ENCODE results near the gene ZNF469. TPM values are rescaled to one million over a fixed set of nuclear protein-coding genes. Genes with fewer than 3 reads are reported as not detected.

The ZNF469 gene
- total RNA-seq, 3 donors from 2014 or later (not counting 1 experiment from before 2014, with no cell fraction given) = 4.5 to 5.8 (median 4.9) TPM

DNA sequence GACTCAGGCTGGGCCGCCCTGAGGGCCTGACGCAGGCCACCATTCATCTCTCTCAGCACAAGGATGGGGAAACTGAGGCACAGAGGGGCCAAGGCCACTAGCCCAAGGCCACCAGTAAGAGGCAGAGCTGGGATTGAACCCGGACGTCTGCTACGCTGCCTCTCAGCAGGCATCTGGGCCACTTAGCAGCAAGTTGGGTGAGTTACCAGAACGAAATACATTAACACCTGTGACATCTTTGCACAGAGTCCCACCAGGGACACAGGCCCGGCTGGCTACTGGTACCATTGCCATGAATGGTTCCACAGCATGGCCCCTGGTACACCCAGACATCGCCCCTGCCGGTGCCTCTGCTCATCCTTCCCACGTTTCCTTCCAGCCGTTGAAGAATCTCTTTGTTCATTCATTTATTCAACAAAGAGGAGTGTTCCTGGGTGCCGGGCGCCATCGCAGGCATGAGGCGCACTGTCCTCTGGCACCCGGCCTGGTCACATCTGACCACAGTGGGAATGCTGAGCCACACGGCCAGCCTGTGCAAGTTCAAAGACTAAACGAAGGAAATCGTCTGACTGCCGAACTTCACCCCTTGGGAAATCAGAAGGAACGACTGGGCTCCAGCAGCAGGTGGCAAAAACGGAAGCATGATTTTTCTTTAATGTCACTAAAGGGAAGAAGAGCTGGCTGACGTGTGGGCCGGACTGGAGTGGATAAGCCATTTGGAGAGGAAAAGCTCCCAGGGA lies 7.4 kb upstream of the ZNF469 start:
- no peak overlapping the region for H3K4me3 Mint-ChIP-seq
- H3K4me3 ChIP-seq (ENCODE audit: low read length) = no peak overlapping the region
- TF ChIP-seq, protein P1, sequence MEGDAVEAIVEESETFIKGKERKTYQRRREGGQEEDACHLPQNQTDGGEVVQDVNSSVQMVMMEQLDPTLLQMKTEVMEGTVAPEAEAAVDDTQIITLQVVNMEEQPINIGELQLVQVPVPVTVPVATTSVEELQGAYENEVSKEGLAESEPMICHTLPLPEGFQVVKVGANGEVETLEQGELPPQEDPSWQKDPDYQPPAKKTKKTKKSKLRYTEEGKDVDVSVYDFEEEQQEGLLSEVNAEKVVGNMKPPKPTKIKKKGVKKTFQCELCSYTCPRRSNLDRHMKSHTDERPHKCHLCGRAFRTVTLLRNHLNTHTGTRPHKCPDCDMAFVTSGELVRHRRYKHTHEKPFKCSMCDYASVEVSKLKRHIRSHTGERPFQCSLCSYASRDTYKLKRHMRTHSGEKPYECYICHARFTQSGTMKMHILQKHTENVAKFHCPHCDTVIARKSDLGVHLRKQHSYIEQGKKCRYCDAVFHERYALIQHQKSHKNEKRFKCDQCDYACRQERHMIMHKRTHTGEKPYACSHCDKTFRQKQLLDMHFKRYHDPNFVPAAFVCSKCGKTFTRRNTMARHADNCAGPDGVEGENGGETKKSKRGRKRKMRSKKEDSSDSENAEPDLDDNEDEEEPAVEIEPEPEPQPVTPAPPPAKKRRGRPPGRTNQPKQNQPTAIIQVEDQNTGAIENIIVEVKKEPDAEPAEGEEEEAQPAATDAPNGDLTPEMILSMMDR (IDR thresholded peaks at IDR 0.05) = no peak
- DNase-seq (no peak), ATAC-seq (no peak)
- peaks cover 0 to 3% of the 10 kb centered on the region in 2 donors for H3K27me3 Mint-ChIP-seq (ENCODE audit: low read depth in 2 of 2)
- no peak overlapping the region for H3K27ac ChIP-seq (ENCODE audit: low read length)
- H3K36me3 ChIP-seq (ENCODE audit: control insufficient read depth, insufficient read depth, low read length) = no peaks in the 10 kb centered on the region
- intact Hi-C loops (cut with micrococcal nuclease) = no loop called here
- 89% methylated on average over 24 of the region's 24 CpGs for WGBS (ENCODE audit: insufficient coverage)
- no peaks in the 10 kb centered on the region for H3K9me3 ChIP-seq (ENCODE audit: control insufficient read depth, insufficient read depth, low read length)
- H3K36me3 Mint-ChIP-seq = no peaks in the 10 kb centered on the region
- no peaks in the 10 kb centered on the region for H3K9me3 Mint-ChIP-seq
- peaks cover 5% of the 10 kb centered on the region for H3K4me1 ChIP-seq (ENCODE audit: control insufficient read depth, insufficient read depth, low read length)
- no peaks in the 10 kb centered on the region for H3K27me3 ChIP-seq (ENCODE audit: control insufficient read depth, insufficient read depth, low read length)
- no peaks in the 10 kb centered on the region for H3K4me1 Mint-ChIP-seq
- no peak overlapping the region for H3K27ac Mint-ChIP-seq

DNA sequence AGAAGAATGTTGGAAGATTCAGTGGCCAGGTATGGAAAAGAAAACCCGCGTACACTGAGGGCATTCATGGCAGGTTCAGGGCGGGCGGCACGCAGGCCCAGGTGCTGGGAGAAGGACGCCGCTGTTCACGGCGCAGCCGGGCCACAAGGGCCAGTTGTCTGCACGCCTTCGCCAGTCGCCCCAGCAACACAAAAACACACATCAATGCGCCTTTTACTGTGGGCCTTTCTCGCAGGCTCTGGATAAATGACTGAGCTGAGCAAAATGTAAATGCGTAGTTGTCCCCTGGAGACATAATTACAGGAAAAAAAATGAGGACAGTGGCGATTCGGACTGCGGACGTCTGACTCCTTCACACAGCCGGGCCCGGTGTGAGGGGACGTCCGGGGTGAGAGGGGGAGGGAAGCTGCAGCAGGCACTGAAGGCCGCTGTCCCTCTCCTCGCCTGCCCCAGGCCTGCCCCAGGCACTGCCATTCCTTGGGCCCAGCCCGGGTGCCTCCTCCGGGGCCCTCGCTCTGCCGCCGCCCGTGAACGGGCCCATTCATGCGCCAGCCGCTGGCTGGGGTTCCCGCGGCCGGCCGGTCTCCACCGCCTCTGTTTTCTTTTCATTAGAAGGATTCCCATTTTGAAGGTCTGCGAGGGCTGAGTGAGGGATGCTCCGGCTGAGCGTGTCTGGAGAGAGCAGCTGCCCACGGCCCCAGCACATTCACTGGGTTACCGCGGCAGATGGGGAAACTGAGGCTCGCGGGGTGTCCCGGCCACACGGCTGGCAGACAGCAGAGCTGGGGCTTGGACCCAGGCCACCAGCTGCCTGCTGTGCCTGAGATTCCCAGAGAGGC lies 6.5 kb upstream of the ZNF469 start:
- ATAC-seq = no peak
- no peaks in the 10 kb centered on the region for H3K9me3 Mint-ChIP-seq

DNA sequence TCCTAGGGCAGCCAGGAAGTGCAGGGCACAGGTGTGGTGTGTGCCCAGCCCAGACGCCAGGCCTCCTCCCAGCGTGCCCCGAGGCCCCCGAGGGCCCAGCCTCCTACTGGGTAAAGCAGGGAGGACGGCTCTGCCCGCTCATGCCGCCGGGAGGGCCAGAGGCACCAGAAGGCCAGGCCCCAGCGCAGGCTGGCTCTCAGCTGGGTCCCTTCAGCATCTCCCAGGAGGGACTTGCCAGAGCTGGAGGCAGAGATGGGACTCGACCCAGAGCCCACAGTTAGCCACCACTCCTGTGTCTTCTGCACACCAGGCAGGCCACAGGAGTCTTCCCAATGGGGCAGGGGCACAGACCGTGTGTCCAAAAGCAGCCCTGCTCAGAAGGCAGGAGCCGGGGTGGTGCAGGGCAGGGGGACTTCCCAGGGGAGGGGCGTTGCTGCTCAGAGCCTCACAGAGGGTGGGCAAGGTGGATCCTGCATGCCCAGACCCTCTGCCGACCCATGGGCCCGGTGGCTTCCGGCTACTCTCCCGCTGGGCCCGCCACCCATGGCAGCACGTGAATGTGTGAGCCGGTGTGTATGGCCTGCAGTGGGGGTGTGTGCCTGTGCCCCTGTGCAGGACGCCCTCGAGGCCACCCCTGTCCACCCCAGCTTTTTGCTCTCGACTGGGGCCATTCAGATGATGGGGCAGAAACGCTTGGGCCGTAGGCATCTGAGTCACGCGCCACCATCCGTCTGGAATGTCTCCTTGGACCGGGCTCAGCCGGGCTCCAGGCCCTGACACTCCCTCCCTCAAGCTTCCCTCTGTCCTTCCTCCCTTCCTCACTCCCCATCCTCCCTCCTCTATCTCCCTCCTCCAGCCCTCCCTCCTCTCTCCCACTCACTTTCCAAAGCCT lies 5.7 kb upstream of the ZNF469 start:
- H3K4me1 ChIP-seq (ENCODE audit: control insufficient read depth, insufficient read depth, low read length) = peaks cover 5% of the 10 kb centered on the region

More for the DNA sequence above, 6.5 kb upstream of the ZNF469 start:
- Mint-ChIP-seq H3K4me3 (no peak overlapping the region), H3K36me3 (no peaks in the 10 kb centered on the region), H3K4me1 (no peaks in the 10 kb centered on the region), H3K27me3 (ENCODE audit: low read depth in 2 of 2) (peaks cover 0 to 3% of the 10 kb centered on the region in 2 donors), H3K27ac (no peak overlapping the region)
- Histone ChIP-seq H3K4me3 (ENCODE audit: low read length) (no peak overlapping the region), H3K27me3 (ENCODE audit: control insufficient read depth, insufficient read depth, low read length) (no peaks in the 10 kb centered on the region), H3K27ac (ENCODE audit: low read length) (no peak overlapping the region), H3K36me3 (ENCODE audit: control insufficient read depth, insufficient read depth, low read length) (no peaks in the 10 kb centered on the region), H3K9me3 (ENCODE audit: control insufficient read depth, insufficient read depth, low read length) (no peaks in the 10 kb centered on the region), H3K4me1 (ENCODE audit: control insufficient read depth, insufficient read depth, low read length) (peaks cover 5% of the 10 kb centered on the region)
- TF ChIP-seq, protein P1 (IDR thresholded peaks at IDR 0.05) = no peak
- intact Hi-C loops (cut with micrococcal nuclease) = no loop called here
- 92% methylated on average over 50 of the region's 50 CpGs for WGBS (ENCODE audit: insufficient coverage)
- no peak for DNase-seq

More for the DNA sequence above, 5.7 kb upstream of the ZNF469 start:
- no peaks in the 10 kb centered on the region for H3K9me3 ChIP-seq (ENCODE audit: control insufficient read depth, insufficient read depth, low read length)
- H3K36me3 ChIP-seq (ENCODE audit: control insufficient read depth, insufficient read depth, low read length) = no peaks in the 10 kb centered on the region
- H3K36me3 Mint-ChIP-seq = no peaks in the 10 kb centered on the region
- peaks cover 5% of the 10 kb centered on the region for H3K27me3 ChIP-seq (ENCODE audit: control insufficient read depth, insufficient read depth, low read length)
- intact Hi-C loops (cut with micrococcal nuclease) = no loop called here
- no peaks in the 10 kb centered on the region for H3K9me3 Mint-ChIP-seq
- 87% methylated on average over 30 of the region's 30 CpGs for WGBS (ENCODE audit: insufficient coverage)
- H3K4me3 Mint-ChIP-seq = no peak overlapping the region
- DNase-seq (no peak), ATAC-seq (no peak)
- peaks cover under 1 to 4% of the 10 kb centered on the region in 2 donors for H3K27me3 Mint-ChIP-seq (ENCODE audit: low read depth in 2 of 2)
- H3K4me3 ChIP-seq (ENCODE audit: low read length) = no peak overlapping the region
- no peaks in the 10 kb centered on the region for H3K4me1 Mint-ChIP-seq
- TF ChIP-seq, protein P1 (IDR thresholded peaks at IDR 0.05) = no peak
- no peak overlapping the region for H3K27ac ChIP-seq (ENCODE audit: low read length)
- no peak overlapping the region for H3K27ac Mint-ChIP-seq

Measured in natural killer cell (primary cell).